ENCODE data around the gene ATG13.

DNA sequence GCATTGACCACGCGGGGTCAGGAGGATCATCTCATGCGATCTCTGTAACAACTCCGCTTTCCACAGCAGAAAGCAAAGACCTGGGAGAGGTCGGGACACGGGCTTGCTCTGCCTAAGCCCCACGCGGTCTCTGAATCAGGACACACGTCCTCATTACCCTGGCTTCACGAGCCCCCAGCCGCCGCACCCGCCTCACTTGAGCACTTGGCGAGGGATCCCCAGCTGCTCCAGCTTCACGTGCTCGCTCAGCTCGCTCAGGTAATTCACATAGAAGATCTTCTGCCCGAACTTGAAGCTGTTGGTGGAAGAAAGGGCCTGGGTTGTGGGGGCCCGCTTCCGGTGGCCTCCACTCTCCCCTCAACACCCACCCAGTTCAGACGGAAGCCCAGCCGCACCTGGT, 63.5 kb downstream of the ATG13 start:
- no peak for TF ChIP-seq EZH2phosphoT487 (IDR thresholded peaks at IDR 0.05; ENCODE audit: low read length)
- TF ChIP-seq, protein P1, sequence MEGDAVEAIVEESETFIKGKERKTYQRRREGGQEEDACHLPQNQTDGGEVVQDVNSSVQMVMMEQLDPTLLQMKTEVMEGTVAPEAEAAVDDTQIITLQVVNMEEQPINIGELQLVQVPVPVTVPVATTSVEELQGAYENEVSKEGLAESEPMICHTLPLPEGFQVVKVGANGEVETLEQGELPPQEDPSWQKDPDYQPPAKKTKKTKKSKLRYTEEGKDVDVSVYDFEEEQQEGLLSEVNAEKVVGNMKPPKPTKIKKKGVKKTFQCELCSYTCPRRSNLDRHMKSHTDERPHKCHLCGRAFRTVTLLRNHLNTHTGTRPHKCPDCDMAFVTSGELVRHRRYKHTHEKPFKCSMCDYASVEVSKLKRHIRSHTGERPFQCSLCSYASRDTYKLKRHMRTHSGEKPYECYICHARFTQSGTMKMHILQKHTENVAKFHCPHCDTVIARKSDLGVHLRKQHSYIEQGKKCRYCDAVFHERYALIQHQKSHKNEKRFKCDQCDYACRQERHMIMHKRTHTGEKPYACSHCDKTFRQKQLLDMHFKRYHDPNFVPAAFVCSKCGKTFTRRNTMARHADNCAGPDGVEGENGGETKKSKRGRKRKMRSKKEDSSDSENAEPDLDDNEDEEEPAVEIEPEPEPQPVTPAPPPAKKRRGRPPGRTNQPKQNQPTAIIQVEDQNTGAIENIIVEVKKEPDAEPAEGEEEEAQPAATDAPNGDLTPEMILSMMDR (IDR thresholded peaks at IDR 0.05; ENCODE audit: low read length): no peak

All from MM.1S (cell line).